DMS153 treated with DMSO at 0.1 percent for 48 hours (cell line): ENCODE data around the gene CDYL.

ENCODE experiments used
- DNase-seq: peaks from one replicate; lab custom pipeline; 2025; ENCODE audit not compliant: unreplicated experiment; lab: John Stamatoyannopoulos, UW

The CDYL gene

GRCh38 chr6:4957521-4958231 lies 181.5 kb downstream of the CDYL start:
- DNase-seq = no peak

GRCh38 chr6:4958624-4959023 lies 182.4 kb downstream of the CDYL start:
- no peak for DNase-seq

DNA sequence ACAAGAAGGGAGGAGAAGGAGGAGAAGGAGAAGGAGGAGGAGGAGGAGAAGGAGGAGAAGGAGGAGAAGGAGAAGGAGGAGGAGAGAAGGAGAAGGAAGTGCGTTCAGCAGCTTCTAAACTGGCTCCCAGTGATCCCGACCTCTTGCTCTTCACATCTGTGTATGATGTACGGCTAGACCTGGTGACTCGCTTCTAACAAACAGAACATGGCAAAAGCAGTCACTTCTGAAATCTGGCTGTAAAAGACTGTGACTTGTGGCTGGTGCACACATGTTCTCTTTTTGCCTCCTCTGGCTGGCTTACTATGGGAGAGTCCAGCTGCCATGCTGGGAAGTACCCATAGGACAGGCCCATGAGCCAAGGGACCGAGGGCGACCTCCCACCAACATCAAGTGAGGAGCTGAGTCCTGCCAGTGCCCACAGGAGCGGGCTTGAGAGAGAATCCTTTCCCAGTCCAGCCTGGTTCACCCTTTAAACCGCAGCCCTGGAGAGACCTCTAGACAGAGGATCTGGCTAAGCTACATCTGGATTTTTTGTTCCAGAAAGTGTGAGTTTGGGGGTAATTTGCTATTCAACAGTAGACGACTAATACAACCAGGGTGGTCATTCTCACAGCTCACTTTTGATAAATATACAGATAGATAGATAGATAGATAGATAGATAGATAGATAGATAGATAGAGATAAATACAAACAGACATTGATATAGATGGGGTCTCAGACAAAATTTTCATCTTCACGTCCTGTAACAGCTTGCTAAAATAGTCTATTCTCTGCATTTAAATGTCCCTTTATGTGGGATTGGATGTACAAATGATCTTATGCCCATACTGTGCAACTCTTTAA lies 185.3 kb downstream of the CDYL start:
- DNase-seq = no peak

DNA sequence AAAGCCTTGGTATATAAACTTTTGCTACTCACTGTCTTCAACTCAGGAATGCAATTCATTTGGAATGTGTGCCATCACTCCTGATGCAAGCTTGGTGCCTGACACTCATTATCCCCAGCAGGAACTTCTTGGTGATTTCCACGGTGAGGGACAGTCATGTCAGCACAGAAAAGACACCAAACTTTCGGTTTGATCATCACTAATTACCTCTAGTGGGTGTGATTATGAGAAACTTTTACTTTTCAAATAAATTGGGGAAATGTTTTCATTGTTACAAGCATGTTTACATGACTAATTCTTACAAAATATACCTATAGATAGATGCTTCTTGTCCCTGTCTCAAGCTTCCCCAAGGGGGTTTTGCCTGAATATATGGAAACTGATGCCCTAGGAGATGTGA lies 186.7 kb downstream of the CDYL start:
- DNase-seq = no peak

DNA sequence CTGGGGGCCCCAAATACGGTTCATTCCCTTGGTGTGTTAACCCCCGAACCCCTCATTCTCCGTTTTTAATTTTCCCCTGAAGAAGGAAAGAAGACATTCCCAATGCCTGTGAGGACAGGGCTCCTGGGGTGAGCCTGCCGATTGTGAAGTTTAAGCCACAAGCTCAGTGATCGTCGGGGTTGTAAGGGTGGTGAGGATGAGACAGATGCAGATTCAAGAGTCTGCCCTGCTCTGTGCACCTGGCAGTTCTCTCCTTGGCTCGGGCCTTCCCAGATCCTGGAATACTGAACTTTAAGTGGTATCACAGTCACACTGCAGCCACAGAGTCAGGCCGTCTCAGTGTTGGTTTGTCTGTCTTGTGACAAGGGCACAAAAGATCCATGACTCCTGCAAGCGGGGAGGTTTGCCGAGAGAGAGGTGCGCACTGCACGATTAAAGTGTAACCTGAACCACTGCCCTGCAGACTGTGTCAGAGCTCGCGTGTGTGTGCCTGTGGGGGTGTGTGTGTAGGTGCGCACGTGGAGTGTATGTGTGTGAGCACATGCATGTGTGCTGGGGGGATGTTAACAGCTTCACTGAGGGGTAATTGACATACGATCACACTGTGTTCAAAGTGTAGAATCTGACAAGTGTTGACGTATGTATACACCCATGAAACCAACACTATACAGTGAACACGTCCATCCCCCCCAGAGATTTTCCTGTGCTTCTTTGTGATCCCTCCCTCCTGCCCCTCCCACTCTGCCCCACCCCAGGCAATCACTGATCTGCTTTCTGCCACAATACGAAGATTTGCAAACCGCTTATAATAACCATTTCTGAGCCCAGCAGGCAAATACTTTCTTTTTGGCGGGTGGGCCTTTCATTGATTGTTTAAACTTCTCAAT lies 188.7 kb downstream of the CDYL start:
- DNase-seq = no peak

GRCh38 chr6:4965562-4966389 lies 189.6 kb downstream of the CDYL start:
- no peak for DNase-seq

- no peak for DNase-seq
These were observed 191.3 kb downstream of the CDYL start for GRCh38 chr6:4967301-4968030.

GRCh38 chr6:4969609-4970285 lies 193.5 kb downstream of the CDYL start:
- no peak for DNase-seq

DNA sequence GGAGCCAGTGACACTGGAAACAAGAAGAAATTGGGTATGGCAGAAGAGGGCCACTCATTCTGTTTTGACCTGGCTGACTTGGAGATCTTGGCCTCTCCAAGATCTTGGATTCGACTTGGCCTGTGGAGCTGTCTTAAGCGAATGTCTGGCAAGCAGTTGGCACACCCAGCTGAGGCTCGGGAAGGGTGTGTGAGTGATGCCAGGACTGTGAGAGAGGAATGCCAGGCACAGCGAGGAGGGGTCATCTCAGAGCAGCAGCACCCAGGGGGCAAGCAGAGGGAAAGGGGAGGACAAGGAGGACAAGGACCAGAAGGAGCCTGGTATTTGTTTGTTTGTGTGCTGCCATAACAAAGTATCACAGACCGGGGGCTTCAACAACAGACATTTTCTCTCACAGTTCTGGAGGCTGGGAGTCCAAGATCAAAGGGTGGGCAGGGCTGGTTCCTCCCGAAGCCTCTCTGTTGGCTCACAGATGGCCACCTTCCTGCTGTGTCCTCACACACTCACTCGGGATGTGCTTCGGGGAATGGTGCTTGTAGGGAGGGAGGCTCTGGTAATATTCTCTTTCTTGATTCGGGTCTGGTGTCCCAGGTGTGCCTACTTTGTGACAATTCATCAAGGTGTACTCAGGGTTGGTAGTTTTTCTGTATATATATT lies 194.7 kb downstream of the CDYL start:
- no peak for DNase-seq

DNA sequence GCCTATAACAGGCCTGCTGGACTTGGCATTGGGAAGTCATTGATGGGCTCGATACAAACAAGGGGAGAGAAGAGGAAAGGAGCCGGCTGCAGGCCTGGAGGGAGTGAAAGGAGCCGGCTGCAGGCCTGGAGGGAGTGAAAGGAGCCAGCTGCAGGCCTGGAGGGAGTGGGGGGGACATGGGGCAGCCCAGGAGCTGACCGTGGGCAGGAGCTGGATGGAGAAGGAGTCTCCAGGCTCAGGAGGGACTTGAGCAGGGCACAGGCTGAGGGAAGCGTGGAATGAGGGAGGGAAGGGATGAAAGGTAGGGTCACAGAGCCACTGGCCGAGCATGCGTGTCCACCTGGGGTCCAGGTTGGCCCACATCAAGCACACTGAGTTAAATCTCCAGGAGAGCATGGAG lies 195.6 kb downstream of the CDYL start:
- DNase-seq = no peak

GRCh38 chr6:4972438-4972837 lies 196.2 kb downstream of the CDYL start:
- DNase-seq = no peak

DNA sequence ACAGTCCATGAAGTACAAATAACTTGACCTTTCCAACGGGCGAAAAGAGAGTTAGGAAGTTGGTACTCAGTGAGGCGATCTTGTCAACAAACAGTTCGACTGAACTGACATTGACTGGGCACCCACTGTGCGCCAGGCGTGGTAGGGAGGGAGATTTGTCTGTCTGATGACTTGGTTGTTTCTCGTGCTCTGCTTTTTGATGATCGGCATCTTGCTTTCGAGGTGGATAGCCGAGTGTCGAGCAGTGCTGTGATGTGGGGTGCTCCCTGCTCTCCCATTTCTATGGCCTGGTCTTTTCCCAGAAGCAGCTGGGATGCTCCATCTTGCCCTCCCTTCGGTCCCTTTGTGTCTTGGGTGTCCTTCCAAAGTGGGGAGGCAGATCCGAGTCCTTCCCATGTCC lies 197.2 kb downstream of the CDYL start:
- DNase-seq = no peak

- DNase-seq = peak; percentile 1
These were observed 198.0 kb downstream of the CDYL start for GRCh38 chr6:4973982-4974745.

DNA sequence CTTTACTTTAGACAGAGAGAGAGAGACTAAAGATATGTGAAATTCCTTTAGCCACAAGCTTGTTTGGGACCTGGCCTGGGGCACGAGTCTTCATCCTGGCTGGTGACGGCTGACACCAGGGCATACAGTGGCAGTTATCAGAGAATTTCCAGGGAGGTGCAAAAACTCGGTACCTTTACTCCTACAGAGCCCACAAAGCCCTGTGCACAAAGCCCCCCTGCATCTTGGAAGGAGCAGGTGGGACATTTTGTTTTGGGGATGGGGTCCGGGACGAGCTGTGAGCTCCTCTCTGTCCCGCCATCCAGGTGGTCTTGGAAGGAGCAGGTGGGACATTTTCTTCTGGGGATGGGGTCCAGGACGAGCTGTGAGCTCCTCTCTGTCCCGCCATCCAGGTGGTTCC lies 198.8 kb downstream of the CDYL start:
- DNase-seq = no peak

DNA sequence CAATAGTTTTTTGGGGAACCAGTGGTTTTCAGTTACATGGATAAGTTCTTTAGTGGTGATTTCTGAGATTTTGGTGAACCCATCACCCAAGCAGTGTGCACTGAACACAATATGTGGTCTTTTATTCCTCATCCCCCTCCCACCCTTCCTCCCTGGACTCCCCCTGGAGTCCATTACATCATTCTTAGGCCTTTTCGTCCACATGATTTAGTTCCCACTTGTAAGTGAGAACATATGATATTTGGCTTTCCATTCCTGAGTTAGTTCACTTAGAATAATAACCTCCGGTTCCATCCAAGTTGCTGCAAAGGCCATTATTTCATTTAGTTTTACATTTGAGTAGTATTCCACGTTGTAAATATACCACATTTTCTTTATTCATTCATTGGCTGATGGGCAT lies 199.3 kb downstream of the CDYL start:
- DNase-seq = no peak

DNA sequence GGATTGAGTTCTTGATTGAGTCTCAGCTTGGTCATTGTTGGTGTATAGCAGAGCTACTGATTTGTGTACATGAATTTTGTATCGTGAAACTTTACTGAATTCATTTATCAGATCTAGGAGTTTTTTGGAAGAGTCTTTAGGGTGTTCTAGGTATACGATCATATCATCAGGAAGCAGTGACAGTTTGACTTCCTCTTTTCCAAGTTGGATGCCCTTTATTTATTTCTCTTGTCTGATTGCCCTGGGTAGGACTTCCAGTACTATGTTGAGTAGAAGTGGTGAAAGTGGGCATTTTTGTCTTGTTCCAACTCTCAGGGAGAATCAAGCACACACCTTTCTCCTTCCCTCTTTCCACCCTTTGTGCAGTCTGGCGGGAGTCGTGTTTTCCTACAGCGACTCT lies 201.3 kb downstream of the CDYL start:
- DNase-seq = no peak

- DNase-seq = no peak
These were observed 203.2 kb downstream of the CDYL start for GRCh38 chr6:4979426-4979825.

DNA sequence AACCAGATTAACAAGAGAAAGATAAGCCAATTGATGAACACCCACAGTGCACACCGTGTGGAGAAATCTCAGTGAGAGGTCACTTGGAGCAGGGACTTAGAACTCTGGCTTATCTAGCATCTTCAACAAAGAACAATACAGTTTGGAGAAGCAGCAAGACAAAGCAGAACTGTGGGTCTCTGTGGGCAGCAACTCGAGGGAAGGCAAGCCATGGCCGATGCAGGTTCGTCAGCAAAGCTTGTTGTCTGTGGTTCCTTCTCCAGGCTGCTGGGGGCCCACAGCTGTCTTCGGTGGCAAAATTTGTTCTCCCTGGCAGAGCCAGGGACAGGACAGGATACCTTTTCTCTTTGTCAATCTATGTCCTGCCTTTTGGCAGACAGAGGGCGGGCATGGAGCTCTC lies 205.6 kb downstream of the CDYL start:
- DNase-seq = no peak
